ENCODE results near the gene SYP. TPM values are rescaled to one million over a fixed set of nuclear protein-coding genes. Genes with fewer than 3 reads are reported as not detected.
A peak's percentile ranks its signal among the peaks of the same experiment; 100 is the strongest.

SYP gene
- total and polyA plus RNA-seq, 9 of the 15 experiments (the other 6 are each of a cell fraction or from before 2014, with no cell fraction given), result 0.48 to 5.1 (median 2.6) TPM

DNA sequence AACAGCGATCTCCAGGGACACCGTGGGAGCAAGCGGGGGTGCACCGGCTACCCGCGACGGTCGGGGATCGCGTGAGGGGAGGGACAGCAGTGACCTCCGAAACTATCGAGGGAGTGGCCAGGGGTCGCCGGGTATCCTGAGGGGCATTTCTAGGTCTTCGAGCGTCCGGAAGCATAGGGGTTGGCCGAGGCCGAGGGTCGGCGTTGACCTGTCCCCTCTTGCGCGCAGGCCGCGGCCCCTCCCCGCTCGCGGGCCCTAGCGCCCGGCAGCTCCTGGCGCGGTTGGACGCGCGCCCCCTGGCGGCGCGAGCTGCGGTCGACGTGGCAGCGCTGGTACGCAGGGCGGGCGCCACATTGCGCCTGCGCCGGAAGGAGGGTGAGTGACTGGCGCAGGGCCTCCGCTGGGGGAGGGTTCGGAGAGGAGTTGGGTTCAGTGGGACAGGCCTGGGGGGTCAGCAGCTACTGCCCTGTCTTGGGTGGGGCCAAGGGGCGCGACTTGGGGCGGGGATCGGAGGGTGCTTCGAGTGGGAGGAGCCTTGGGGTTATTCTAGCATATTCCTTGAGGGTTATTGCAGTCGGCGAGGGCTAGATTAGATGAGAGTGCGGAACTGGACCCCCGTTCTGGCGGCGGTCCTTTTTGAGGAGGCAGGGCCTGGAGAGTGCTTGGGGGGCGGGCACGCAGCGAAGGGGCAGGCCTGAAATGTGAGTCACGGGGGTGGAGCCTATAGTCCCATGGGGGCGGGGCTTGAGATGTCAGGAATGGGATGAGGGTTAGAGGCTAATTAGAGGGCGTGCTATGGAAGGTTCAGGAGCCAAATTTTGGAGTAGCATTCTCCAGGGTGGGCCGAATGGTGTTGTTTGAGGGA, 36.2 kb downstream of the SYP start:
- Histone ChIP-seq H2AFZ (ENCODE audit: low read depth, low read length) (peak overlapping the region; percentile 63), H3K36me3 (ENCODE audit: control insufficient read depth, insufficient read depth, low read length) (no peaks in the 10 kb centered on the region), H3K9me3 (replicated peaks; ENCODE audit: control insufficient read depth, insufficient read depth, low read depth, low read length) (no peaks in the 10 kb centered on the region), H3K79me2 (ENCODE audit: control insufficient read depth, insufficient read depth, low read length) (peaks cover 13% of the 10 kb centered on the region; the same call in 1 of the 3 replicates), H3K27ac (ENCODE audit: extremely low read depth, low read depth, low read length) (peak overlapping the region; percentile 85), H3K27me3 (ENCODE audit: control insufficient read depth in 2 of 2, insufficient read depth in 2 of 2, low read length in 2 of 2) (no peaks in the 10 kb centered on the region), H3K4me3 (peak overlapping the region; percentile 31), H3K9me1 (ENCODE audit: control insufficient read depth, insufficient read depth, low read length) (no peaks in the 10 kb centered on the region), H3K4me2 (ENCODE audit: insufficient read depth, low read length) (peak overlapping the region; percentile 71), H4K20me1 (replicated peaks; ENCODE audit: control insufficient read depth, insufficient read depth, low read length) (no peaks in the 10 kb centered on the region), H3K9ac (ENCODE audit: insufficient read depth in 1 of 2, low read depth in 2 of 2, low read length in 2 of 2) (peak overlapping the region; percentile 63 to 81), H3K4me1 (replicated peaks in 1 of 2; ENCODE audit: control insufficient read depth in 2 of 2, insufficient read depth in 2 of 2, low read length in 2 of 2) (peaks cover 38 to 63% of the 10 kb centered on the region in 2 experiments)
- in situ Hi-C loops (cut with MboI) (no loop called here), intact Hi-C loops (cut with micrococcal nuclease) (no loop called here)
- ChIA-PET CTCF (ENCODE audit: low intra/inter-chr PET ratio) (no interaction called here), POLR2A (no interaction called here)
- ATAC-seq, result peak; percentile 77
- WGBS (ENCODE audit: insufficient coverage, low coverage, missing lambda C conversion rate), result 29% methylated on average over 38 of the region's 69 CpGs
- peak; percentile 32 for FAIRE-seq
- BruUV-seq (replicated peaks), result no TSS peak
- peak; percentile 67 to 89 (median 76) for DNase-seq (ENCODE audit: extremely low read depth in 1 of 4, low spot score in 3 of 4)
- no peak for TF ChIP-seq ZNF444 (CRISPR knock-in tag; IDR thresholded peaks at IDR 0.05)
- no peak for TF ChIP-seq PHB2 (IDR thresholded peaks at IDR 0.05; ENCODE audit: low read depth)
- no peak for TF ChIP-seq THAP7 (CRISPR knock-in tag; IDR thresholded peaks at IDR 0.05)
- TF ChIP-seq CTCFL (IDR thresholded peaks at IDR 0.05; ENCODE audit: borderline replicate concordance, insufficient read depth, low read depth, low read length, poor library complexity, severe bottlenecking), result peak; percentile 79
- TF ChIP-seq, protein P1, sequence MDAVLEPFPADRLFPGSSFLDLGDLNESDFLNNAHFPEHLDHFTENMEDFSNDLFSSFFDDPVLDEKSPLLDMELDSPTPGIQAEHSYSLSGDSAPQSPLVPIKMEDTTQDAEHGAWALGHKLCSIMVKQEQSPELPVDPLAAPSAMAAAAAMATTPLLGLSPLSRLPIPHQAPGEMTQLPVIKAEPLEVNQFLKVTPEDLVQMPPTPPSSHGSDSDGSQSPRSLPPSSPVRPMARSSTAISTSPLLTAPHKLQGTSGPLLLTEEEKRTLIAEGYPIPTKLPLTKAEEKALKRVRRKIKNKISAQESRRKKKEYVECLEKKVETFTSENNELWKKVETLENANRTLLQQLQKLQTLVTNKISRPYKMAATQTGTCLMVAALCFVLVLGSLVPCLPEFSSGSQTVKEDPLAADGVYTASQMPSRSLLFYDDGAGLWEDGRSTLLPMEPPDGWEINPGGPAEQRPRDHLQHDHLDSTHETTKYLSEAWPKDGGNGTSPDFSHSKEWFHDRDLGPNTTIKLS (IDR thresholded peaks at IDR 0.05; ENCODE audit: borderline replicate concordance, low read depth), result peak; percentile 97
- TF ChIP-seq BRCA1 (IDR thresholded peaks at IDR 0.05), result no peak
- no peak for TF ChIP-seq BRCA1 (CRISPR knock-in tag; IDR thresholded peaks at IDR 0.05)
- TF ChIP-seq USF1 (CRISPR knock-in tag; IDR thresholded peaks at IDR 0.05), result peak; percentile 39; the same call in 1 of the 2 replicates
- TF ChIP-seq FOXP1 (CRISPR knock-in tag; IDR thresholded peaks at IDR 0.05), result no peak
- TF ChIP-seq SMC3 (conservative IDR thresholded peaks at IDR 0.05; ENCODE audit: insufficient read depth, low read depth, low read length), result 0 out of 2 replicates have a peak, but pooled peaks have one; percentile 13
- peak; percentile 66; the same call in 1 of the 2 replicates for TF ChIP-seq ZFX (CRISPR knock-in tag; IDR thresholded peaks at IDR 0.05)
- no peak for TF ChIP-seq BRF2 (IDR thresholded peaks at IDR 0.05; ENCODE audit: borderline replicate concordance, insufficient read depth, insufficient read length)
- TF ChIP-seq POLR2G (IDR thresholded peaks at IDR 0.05; ENCODE audit: low read depth, low read length), result peak; percentile 69
- TF ChIP-seq ATF1 (CRISPR knock-in tag; IDR thresholded peaks at IDR 0.05), result no peak
- TF ChIP-seq ATF1 (tag; IDR thresholded peaks at IDR 0.05), result peak; percentile 65
